ENCODE measurements around the gene CARD11.

Gene CARD11

GRCh38 chr7:2905027-2905426 is 138.6 kb downstream of the CARD11 start:
- in situ Hi-C loops (cut with HindIII; ENCODE audit: low pct_ligation_motif_present, low pct_unique_long_range_greater_than_20kb, low sequenced_read_pairs), result no loop called here
- no peak for DNase-seq

DNA sequence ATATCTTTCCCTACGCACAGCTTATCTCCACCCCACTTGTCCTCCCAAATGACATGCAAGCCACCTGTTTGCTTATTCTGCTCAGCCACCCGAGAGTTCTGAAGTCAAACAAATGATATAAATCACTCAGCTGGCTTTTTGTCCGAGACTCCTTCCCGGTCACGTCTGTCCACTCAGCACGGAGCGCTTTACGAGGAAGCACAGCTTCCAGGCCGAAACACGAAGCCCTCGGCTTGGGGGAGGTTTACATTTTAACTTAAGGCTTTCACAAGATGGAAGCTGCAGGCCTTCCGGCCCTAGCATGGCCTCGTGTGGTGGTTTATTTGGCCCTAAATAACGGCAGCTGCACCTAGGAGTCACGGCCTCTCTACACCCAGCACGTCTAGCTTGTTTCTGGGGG is 139.5 kb downstream of the CARD11 start:
- in situ Hi-C loops (cut with HindIII; ENCODE audit: low pct_ligation_motif_present, low pct_unique_long_range_greater_than_20kb, low sequenced_read_pairs), result no loop called here

DNA sequence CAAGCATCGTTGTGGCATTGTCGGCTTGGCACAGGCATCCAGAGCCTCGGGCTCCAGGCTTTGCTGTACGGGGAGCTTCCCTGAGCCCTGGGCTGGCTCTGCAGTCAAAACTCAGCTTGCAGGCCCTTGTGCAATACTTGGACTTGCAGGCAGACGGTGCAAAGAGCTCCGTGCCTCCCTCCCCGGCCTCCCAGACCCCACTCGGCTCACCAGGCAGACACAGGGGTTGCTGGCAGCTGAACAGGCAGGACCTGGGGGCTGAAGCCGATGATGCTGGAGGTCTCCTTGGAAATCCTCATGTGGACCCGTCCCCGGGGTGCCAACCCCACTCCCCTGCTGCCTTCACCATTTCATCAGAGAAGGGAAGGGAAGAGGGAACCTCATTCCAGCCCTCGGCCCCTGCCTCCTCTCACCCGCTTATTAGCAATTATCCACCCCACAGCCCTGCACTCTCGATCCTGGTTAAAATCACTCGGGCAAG is 139.9 kb downstream of the CARD11 start:
- no peak for DNase-seq
- in situ Hi-C loops (cut with HindIII; ENCODE audit: low pct_ligation_motif_present, low pct_unique_long_range_greater_than_20kb, low sequenced_read_pairs), result no loop called here

More for the DNA sequence above, 139.5 kb downstream of the CARD11 start:
- DNase-seq, result no peak

DNA sequence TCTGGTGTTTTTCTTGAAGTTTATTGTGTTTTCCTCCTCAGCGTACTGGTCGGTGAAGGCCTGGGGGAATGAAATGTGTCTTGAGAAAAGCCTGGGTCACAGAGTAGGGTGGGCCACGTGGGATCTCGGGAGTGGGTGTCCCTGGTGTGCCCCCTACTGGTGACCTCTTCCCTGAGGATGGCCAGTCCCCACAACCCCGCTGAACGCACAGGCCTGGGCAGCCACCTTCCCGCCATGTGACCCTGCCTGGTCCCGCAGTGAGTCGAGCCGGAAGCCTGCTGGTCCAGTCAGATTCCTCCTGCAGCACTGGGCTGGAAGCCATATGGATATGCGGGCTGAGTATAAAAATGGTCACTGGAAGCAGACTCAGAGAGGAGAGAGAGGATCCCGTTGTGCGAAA is 146.6 kb downstream of the CARD11 start:
- no peak for DNase-seq
- in situ Hi-C loops (cut with HindIII; ENCODE audit: low pct_ligation_motif_present, low pct_unique_long_range_greater_than_20kb, low sequenced_read_pairs), result no loop called here

DNA sequence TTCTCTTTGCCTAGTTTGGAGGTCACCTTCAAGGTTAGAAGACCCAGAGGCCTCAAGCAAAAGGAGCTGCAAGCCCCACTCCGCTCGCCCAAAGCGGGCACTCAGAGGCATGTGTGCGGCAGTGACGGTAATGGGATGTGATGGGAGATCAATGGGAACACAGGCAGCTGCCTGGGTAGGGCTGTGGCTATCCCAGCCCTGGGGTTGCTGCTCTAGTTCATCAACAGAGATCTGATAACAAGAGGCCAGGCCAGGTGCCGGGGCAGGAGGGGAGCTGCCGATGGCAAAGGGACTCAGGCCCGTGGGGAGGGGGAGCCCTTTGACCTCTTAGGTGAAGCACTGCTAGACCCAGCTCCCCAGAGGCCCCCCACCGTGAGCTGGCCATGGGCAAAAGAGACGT is 147.5 kb downstream of the CARD11 start:
- DNase-seq, result no peak
- in situ Hi-C loops (cut with HindIII; ENCODE audit: low pct_ligation_motif_present, low pct_unique_long_range_greater_than_20kb, low sequenced_read_pairs), result no loop called here

- no peak for DNase-seq
- in situ Hi-C loops (cut with HindIII; ENCODE audit: low pct_ligation_motif_present, low pct_unique_long_range_greater_than_20kb, low sequenced_read_pairs), result no loop called here
Observed at GRCh38 chr7:2894118-2894940, 149.3 kb downstream of the CARD11 start.

DNA sequence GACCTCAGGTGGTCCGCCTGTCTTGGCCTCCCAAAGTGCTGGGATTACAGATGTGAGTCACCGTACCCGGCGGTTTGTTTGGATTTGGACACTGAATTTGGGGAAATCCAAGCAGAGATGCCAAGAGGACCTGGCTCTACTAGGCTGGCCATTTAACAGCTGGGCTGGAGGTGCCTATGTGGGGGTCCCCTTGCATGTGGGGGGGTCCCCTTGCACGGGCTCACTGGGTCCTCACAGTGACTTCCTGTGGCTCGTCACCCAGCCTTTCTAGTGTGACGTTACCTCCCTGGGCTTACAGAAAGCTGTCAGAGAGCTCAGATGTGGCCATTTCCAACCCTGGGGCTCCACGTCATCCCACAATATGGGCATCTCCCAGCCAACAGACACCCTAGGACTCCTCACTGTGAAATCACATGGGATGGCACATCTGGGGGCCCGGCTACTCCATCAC is 150.2 kb downstream of the CARD11 start:
- in situ Hi-C loops (cut with HindIII; ENCODE audit: low pct_ligation_motif_present, low pct_unique_long_range_greater_than_20kb, low sequenced_read_pairs), result no loop called here
- no peak for DNase-seq

GRCh38 chr7:2892549-2892948 is 151.1 kb downstream of the CARD11 start:
- DNase-seq, result no peak
- in situ Hi-C loops (cut with HindIII; ENCODE audit: low pct_ligation_motif_present, low pct_unique_long_range_greater_than_20kb, low sequenced_read_pairs), result no loop called here

DNA sequence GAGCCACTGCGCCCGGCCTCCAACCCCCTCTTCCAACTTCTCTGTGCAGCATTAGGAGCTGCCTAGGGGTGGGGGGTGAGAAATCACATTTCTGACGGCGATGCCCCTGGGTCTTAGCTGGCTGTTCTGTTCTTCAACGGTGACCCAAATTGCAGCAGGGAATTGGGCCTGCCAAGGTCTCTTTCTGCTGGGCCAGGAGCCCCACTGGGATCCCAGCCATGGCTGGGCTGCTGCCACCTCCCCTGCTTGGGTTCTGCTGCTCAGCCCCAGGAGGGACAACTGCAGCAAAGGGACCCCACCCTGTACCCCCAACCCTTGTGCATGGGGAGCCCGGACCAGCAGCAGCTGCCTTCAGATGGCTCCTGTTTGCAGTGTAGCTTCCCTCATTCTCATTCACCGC is 155.9 kb downstream of the CARD11 start:
- no peak for DNase-seq
- in situ Hi-C loops (cut with HindIII; ENCODE audit: low pct_ligation_motif_present, low pct_unique_long_range_greater_than_20kb, low sequenced_read_pairs), result no loop called here

DNA sequence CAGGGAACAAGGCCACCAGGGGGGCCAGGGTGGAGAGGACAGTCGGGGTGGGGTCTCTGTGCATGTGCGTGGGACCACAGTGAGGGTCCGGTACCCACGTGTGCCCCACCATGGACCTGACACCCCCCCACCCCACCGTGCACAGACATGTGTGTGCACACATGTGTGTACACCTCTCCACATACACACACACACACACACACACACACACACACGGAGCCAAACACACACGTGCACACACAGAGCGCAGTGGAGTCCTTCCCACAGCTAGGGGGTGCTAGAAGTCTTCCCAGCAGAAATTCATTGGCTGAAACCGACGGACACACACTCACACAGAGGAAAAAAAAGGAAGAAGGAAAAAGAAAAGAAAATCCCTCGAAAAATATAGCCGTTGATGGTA is 156.8 kb downstream of the CARD11 start:
- peak; percentile 86 for DNase-seq
- in situ Hi-C loops (cut with HindIII; ENCODE audit: low pct_ligation_motif_present, low pct_unique_long_range_greater_than_20kb, low sequenced_read_pairs), result no loop called here

DNA sequence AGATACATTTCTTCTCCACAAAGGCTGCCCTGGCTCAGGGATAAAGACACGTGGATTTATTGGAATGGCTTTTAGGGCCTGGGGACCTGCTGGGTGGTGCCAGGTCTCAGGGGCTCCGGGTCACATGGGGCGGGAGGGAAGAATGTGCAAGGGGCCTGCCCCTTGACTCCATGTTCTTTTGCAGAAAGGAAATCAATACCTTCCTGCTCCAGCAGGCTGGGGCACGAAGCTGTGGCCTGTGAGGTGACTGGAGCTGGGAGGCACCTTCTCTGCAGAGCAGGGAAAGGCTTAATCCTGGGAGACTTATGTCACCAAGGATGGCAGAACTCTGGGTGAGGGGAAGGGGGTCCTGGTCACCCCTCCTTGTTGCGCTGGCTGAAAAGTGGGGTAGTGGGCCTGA is 157.3 kb downstream of the CARD11 start:
- no peak for DNase-seq
- in situ Hi-C loops (cut with HindIII; ENCODE audit: low pct_ligation_motif_present, low pct_unique_long_range_greater_than_20kb, low sequenced_read_pairs), result no loop called here

DNA sequence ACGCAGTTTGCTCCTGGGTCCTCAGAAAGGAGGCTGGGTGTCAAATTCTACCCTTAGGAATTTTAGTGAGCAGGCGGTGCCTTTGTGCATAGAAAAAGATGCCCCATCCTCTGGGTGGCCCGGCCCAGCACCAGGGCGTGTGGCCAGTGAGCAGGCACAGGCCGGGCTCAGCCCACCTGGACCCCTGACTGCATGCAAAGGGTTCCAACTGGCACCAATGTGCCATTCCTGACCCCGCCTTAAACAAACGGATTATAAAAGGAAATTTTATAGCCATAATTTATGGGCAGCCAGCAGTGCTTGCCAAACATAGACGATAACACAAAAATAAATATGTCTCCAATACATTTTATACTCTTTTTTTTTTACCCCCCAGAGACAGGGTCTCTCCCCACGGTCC is 159.5 kb downstream of the CARD11 start:
- DNase-seq, result no peak
- in situ Hi-C loops (cut with HindIII; ENCODE audit: low pct_ligation_motif_present, low pct_unique_long_range_greater_than_20kb, low sequenced_read_pairs), result no loop called here

GRCh38 chr7:2883101-2883500 is 160.6 kb downstream of the CARD11 start:
- no peak for DNase-seq
- in situ Hi-C loops (cut with HindIII; ENCODE audit: low pct_ligation_motif_present, low pct_unique_long_range_greater_than_20kb, low sequenced_read_pairs), result no loop called here

DNA sequence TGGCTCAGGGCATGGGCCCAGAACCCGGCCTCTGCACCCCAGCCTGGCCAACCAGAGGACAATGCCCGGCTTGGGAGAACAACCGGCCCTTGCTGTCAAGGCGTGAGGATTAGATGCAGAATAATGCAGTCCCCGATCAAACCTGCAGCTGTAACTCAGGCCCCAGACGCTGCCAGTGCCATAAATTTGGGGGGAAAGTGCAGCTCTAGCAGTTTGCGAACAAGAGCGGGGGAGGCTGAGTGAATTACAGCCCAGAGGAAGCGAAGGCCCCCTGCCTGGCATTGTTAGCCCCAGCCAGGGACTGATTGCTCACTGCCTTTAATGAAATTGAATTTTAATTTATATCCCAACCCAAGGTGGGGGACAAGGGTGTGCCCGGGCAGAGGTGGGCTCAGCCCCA is 161.6 kb downstream of the CARD11 start:
- in situ Hi-C loops (cut with HindIII; ENCODE audit: low pct_ligation_motif_present, low pct_unique_long_range_greater_than_20kb, low sequenced_read_pairs), result no loop called here
- DNase-seq, result no peak

DNA sequence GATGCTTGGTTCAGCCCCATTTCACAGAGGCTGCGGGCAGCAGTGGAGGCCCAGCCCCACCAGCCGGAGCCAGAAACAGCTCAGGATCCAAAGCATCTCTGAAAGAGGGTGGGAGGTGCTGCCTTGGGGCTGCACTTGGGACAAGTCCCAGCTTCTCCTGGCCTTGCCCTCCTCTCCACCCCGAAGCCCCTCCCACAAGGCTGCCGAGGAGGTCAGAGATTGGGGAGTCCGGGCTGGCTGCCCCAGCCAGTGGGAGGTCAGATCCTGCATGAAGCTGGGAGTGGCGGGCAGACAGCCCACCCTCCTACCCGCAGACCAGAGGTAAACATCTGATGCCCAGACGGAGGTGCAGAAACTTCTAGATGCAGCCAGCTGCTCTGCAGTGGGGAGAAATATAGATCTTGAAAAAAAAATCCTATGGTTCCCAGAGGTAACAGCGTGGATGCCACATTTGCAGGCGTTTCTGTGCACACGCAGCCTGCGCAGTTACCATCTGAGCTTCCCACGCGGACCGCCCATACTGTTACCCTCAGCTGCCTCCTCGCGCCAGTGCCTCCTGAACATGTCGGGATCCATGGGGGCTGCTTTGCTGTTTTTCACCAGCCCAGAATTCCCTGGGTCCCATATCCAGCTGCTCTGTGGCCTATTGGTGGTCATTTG is 162.7 kb downstream of the CARD11 start:
- DNase-seq, result no peak
- in situ Hi-C loops (cut with HindIII; ENCODE audit: low pct_ligation_motif_present, low pct_unique_long_range_greater_than_20kb, low sequenced_read_pairs), result no loop called here

- in situ Hi-C loops (cut with HindIII; ENCODE audit: low pct_ligation_motif_present, low pct_unique_long_range_greater_than_20kb, low sequenced_read_pairs), result no loop called here
- DNase-seq, result no peak
Observed at GRCh38 chr7:2880051-2880450, 163.6 kb downstream of the CARD11 start.

- no peak for DNase-seq
- in situ Hi-C loops (cut with HindIII; ENCODE audit: low pct_ligation_motif_present, low pct_unique_long_range_greater_than_20kb, low sequenced_read_pairs), result no loop called here
Observed at GRCh38 chr7:2879354-2879753, 164.3 kb downstream of the CARD11 start.

DNA sequence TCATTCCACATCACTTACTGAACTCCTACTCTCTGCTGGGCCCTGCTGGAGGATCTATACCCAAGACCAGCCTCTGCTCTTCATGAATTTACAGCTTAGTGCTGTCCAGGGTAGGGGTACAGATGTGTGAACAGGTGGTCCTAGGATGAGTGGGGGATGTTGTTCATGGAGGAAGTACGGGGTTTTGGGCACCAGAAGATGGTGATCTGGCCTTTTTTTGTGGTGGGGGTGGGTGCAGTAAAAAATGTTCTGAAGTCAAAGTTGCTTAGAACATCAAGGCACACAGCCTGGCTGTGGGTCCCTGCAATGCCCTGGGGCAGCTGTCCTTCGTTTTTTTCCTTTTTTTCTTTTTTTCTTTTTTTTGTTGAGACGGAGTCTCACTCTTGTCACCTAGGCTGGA is 165.4 kb downstream of the CARD11 start:
- DNase-seq, result no peak
- in situ Hi-C loops (cut with HindIII; ENCODE audit: low pct_ligation_motif_present, low pct_unique_long_range_greater_than_20kb, low sequenced_read_pairs), result no loop called here

- DNase-seq, result peak; percentile 47
- in situ Hi-C loops (cut with HindIII; ENCODE audit: low pct_ligation_motif_present, low pct_unique_long_range_greater_than_20kb, low sequenced_read_pairs), result no loop called here
Observed at GRCh38 chr7:2876031-2876731, 167.5 kb downstream of the CARD11 start.
